KOPT-K1 (cell line): ENCODE results near the gene LRRN2.
"Not testable (repeated sequence)": the region's sequence is repeated elsewhere in the genome, so short reads cannot be mapped to it uniquely, and the experiment has no call there.

Experiments
- H3K27ac ChIP-seq: fragments of 200-600 bp; sonication (generic); 2 replicates; pipeline ENCODE4 v1.5.1; 2016; ENCODE audit warnings: antibody characterized with exemption, mild to moderate bottlenecking, low read depth, low read length; ENCODE audit not compliant: poor library complexity, severe bottlenecking
- H3K36me3 ChIP-seq: fragments of 200-600 bp; sonication (generic); 2 replicates; pipeline ENCODE4 v1.5.1; 2017; ENCODE audit warnings: antibody characterized with exemption, mild to moderate bottlenecking, low read length, moderate library complexity; ENCODE audit not compliant: insufficient read depth
- H3K9me3 ChIP-seq: fragments of 200-600 bp; sonication (generic); 2 replicates; pipeline ENCODE4 v1.5.1; 2017; ENCODE audit warnings: antibody characterized with exemption, low read length, mild to moderate bottlenecking; ENCODE audit not compliant: insufficient read depth, poor library complexity, severe bottlenecking

LRRN2 gene

DNA sequence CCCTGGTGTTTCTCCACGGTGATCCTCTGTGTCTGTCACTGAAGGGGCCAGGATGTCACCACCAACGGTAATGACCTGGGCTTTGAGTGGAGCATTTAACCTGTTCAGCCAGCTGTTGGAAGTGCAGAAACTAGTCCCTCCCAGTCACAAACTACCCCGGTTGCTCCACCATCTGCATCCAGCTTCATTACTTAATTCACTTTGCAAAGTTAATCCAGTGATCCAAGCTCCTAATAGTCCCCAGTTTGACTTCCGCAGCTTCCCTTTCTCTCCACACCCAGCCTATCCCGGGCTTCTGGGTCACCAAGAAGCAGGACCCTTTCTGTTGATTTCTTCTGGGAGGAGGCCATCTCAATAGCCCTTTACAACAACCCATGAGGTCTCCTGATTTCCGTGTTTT, 105.9 kb downstream of the LRRN2 start:
- no peaks in the 10 kb centered on the region for H3K9me3 ChIP-seq
- H3K27ac ChIP-seq, result no peak overlapping the region
- no peaks in the 10 kb centered on the region for H3K36me3 ChIP-seq

DNA sequence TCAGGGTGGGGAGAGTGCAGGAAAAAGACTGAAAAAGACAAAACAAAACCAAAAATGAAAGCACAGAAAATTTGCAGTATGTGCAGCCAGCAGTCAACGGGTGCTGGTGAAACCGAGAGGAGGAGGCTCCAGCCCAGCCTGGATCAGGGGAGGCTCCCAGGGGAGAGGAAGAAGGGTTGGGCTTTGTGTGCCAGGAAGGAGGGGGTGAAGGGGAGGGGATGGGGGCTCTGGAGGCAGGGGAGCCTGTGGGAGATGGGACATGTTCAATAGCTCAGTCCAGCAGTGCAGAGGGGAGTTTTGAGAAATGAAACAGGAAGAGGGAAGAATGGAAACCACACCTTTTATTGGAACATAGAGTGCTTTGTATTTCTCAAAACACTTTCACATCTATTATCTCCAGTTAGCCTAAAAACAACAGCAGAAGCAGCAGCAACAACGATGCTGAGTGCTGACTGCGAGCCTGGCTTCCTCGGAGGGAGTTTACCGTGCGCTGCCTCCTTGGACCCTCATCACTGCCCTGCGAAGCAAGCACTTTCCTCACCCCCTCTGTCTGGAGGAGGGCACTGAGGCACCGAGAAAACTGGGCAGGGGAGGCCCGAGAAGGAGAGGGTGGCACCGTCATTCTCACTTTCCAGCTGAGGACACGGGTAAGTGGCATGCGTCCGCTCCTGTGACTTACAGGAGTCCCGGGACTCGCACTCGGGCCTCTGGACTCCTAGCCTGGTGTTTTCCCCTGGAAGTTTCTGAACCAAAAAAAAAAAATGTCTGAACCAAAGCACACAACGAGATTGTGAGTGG, 106.5 kb downstream of the LRRN2 start:
- Histone ChIP-seq H3K36me3 (no peaks in the 10 kb centered on the region), H3K27ac (peak overlapping the region; percentile 10), H3K9me3 (no peaks in the 10 kb centered on the region)

DNA sequence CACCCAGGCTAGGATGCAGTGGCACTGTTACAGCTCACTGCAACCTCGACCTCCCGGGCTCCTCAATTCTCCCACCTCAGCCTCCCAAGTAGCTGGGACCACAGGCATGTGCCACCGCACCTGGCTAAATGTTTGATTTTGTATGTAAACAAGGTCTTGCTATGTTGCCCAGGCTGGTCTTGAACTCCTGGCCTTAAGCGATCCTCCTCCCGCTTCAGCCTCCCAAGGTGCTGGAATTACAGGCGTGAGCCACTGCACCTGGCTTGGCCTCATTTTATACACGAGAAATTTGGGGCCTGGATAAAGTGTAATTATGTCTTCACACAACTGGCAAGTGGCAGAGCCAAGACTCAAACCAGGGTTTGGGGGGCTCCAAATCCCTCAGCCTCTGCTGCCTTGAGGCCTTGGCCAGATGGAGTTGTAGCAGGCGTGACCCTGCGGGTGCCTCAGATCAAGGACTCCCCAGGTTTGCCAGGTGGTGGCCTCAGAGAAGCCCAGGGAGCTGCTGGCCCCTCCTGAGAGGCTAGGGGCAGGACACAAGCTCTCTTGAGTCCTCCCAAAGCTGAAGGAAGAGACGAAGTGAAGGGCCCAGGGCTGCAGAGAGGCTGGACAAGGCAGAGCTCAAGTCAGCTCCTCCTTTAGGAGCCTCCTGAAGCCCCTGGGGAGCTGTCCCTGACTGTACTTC, 107.6 kb downstream of the LRRN2 start:
- no peaks in the 10 kb centered on the region for H3K36me3 ChIP-seq
- no peak overlapping the region for H3K27ac ChIP-seq
- H3K9me3 ChIP-seq, result no peaks in the 10 kb centered on the region

- H3K27ac ChIP-seq, result no peak overlapping the region
- H3K36me3 ChIP-seq, result no peaks in the 10 kb centered on the region
- H3K9me3 ChIP-seq, result no peaks in the 10 kb centered on the region
Observed at GRCh38 chr1:204576422-204576821, 109.1 kb downstream of the LRRN2 start.

DNA sequence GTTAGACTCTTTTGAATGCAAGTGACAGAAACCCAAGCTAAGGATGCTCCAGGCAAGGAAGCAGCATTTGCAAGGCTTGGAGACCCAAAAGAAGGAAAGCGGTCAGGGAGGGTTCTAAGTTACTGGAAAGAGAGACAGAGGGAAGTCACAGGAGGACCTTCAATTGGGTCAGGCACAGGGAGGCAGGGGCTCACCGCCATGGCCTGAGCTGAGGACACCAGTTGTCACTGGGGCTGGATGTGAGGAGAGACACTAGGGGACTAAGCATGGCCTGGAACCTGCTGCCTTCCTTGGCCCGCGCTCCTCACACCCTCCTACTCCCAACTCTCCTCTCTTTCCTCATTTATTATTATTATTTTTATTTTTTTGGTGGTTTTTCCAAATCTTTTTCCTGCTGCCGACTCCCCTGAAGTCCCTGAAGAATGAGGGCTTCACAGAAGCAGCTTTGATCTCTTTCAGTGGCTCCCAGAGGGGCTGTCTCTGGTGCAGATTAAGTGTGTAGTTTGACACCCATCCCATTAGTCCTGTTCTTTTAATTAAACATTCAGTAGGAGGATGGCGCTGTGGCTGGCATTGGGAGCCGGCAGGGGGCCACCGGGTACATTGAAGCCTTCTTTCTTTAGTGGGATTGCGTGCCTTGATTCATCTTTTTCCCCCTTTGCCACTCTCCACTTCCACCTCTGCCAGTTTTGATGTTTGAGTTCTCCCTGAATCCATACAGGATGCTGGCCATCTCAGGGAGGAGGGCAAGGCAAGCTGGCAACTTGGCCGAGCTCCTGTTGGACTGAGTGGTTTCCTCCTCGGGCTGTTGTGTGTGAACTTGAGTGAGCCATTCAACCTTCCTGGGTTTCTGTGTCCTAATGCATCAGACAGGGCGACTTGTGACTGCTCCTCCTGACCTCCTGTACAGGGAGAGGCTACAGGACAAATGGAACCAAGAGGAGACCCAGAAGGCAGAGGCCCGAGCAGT, 110.0 kb downstream of the LRRN2 start:
- no peak overlapping the region for H3K27ac ChIP-seq
- H3K9me3 ChIP-seq, result no peaks in the 10 kb centered on the region
- H3K36me3 ChIP-seq, result no peaks in the 10 kb centered on the region

DNA sequence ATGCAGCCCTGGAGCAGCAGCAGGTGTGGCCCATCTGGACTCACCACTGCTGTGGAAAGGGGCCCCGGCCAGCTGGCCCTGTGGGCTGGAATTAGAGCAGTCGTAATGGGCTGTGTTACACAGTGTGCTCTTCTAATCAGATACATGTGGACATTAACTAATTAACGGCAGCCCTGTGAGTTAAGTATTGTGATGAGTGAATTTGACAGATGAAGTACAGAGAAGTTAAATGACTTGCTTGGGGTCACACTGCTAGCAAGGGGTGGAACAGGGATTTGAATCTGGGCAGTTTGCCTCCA, 110.7 kb downstream of the LRRN2 start:
- H3K36me3 ChIP-seq, result no peaks in the 10 kb centered on the region
- no peaks in the 10 kb centered on the region for H3K9me3 ChIP-seq
- no peak overlapping the region for H3K27ac ChIP-seq

- no peak overlapping the region for H3K27ac ChIP-seq
- no peaks in the 10 kb centered on the region for H3K36me3 ChIP-seq
- H3K9me3 ChIP-seq, result no peaks in the 10 kb centered on the region
Observed at GRCh38 chr1:204574016-204574864, 111.3 kb downstream of the LRRN2 start.

DNA sequence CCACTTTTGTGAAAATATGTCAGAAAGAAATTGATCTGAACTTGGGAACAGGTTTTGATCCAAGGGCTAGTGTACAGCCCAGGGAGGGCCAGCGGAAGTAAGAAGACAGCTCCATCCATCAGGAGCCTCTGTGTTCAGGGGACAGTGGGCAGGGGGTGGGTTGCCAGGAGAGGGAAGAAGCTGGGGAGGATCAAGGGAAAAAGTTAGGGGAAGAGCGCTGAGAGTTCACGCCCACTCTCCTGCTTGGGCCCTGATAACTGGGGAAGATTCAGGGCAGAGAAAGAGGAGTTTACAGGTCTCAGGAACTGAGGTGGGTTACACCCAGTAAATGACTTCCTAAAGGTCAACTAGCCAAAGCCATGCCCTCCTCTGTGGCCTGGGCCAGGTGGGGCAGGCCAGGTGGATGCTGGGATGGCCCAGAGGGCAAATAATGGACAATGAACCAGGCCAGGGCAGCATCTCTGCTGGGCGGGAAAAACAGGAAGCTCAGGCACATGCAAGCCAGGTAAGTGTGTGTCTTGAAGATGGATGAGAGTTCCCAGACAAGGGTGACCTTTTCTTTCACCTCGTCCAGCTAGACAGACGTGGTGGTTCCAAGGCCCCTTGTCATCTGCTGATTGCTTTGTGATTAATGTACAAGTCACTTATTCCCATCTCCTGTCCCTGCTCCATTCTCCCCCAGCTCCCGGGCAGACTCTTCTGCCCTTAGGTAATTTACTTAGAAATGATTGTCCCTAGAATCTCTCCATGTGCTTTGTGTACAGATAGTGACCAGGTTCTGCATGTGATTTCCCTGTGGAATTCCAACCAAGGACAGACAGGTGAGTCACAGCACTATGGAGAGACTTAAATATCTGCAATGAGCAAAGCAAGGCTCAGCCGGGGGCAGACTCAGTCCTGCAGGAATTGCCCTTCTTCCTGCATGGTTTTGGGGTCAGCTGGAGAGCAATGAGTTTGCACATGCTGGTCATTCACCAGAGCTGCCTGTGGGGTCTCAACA, 112.3 kb downstream of the LRRN2 start:
- H3K27ac ChIP-seq, result no peak overlapping the region
- H3K9me3 ChIP-seq, result no peaks in the 10 kb centered on the region

DNA sequence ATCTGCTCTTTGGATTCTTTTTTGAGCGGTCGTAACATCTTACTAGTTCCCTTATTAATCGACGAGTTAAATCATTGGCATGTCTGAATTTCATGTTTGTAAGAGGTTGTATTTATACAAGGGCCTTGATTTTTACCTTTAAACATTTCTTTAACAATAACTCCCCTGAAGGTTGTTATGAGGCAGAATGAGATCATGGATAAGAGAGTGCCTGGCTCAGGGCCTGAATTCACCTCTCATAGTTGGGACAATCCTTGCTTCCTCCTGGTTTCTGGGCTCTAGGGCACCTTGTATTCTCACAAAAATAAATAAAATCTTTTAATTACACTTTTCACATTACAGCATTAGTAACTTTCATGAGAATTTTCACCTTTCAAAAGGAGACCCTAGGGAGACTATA, 113.9 kb downstream of the LRRN2 start:
- H3K27ac ChIP-seq, result no peak overlapping the region

More for the DNA sequence above, 112.3 kb downstream of the LRRN2 start:
- no peaks in the 10 kb centered on the region for H3K36me3 ChIP-seq

GRCh38 chr1:204571128-204571527, 114.4 kb downstream of the LRRN2 start:
- Histone ChIP-seq H3K9me3 (no peaks in the 10 kb centered on the region), H3K27ac (no peak overlapping the region), H3K36me3 (no peaks in the 10 kb centered on the region)

More for the DNA sequence above, 113.9 kb downstream of the LRRN2 start:
- H3K9me3 ChIP-seq, result no peaks in the 10 kb centered on the region
- H3K36me3 ChIP-seq, result no peaks in the 10 kb centered on the region

DNA sequence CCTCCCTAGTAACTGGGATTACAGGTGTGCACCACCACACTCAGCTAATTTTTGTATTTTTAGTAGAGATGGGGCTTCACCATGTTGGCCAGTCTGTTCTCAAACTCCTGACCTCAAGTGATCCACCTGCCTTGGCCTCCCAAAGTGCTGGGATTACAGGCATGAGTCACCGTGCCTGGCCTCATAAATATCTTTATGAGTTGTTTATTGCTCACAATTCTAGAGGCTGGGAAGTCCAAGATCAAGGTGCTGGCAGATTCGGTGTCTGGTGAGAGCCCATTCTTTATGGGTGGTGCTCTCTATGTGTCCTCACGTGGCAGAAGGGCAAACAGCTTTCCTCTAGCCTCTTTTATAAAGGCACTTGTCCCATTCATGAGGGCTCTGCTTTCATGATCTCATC, 115.5 kb downstream of the LRRN2 start:
- not testable (repeated sequence) for H3K27ac ChIP-seq, H3K36me3 ChIP-seq, H3K9me3 ChIP-seq

GRCh38 chr1:204569478-204569877, 116.1 kb downstream of the LRRN2 start:
- H3K9me3 ChIP-seq, result no peaks in the 10 kb centered on the region
- no peaks in the 10 kb centered on the region for H3K36me3 ChIP-seq

DNA sequence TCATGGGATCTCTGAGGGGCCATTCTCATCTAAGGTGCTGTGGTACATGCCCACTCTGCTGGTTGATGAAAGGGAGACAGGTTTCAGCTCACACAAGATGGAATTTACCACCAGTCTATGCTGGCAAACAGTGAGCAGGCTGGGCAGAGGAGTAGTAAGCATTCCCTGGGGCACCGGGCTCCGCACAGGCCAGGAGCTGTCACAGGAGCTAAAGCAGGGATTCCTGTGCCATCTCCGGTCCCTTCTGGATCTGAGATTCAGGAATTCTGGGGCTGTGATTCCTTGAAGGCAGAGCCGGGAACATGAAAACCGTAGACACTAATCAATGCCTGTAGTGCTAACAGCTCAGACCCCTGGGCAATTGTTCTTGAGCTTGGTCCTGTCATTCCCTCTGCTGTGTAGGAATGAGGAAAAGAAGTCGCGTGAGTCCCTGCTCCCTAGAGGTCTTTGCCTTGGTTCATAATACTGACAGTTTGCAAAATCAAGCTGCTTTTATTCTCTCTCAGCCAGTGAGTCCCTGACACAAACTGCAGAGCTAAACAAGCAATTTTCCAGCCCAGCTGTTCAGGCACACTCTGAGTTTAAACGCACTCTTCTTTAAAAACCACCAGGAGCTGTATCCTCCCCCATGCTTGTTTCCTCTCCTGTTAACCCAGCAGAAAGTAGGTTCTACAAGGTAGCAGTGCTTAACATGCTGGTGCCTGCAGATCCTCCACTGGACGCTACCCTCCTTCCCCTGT, 116.8 kb downstream of the LRRN2 start:
- Histone ChIP-seq H3K36me3 (no peaks in the 10 kb centered on the region), H3K9me3 (no peaks in the 10 kb centered on the region), H3K27ac (no peak overlapping the region)

More at GRCh38 chr1:204569478-204569877, 116.1 kb downstream of the LRRN2 start:
- no peak overlapping the region for H3K27ac ChIP-seq
